GM12878 (cell line): ENCODE data around the gene SPC24. TPM values are rescaled to one million over a fixed set of nuclear protein-coding genes. Genes with fewer than 3 reads are reported as not detected.

Source experiments
- ATAC-seq: fragments of 200-7000 bp; cut with Tn5 transposase; 3 replicates; pipeline ENCODE4 v1.9.1; 2020; ENCODE audit warnings: mild to moderate bottlenecking, moderate library complexity
- BruUV-seq: library from RNA; stranded (reverse); fragments of 400-500 nt; replicated peaks from 2 replicates; lab custom pipeline; 2021; lab: Mats Ljungman, UMichigan
- CTCF ChIA-PET: fragments of 300-600 bp; sonication (Branson Sonifier 250); formaldehyde crosslinking; extraction: SDS; loops from one replicate; lab custom pipeline; 2021; ENCODE audit warnings: inconsistent platforms; lab: Yijun Ruan, JAX
- POLR2A ChIA-PET: fragments of 350-600 bp; formaldehyde crosslinking; extraction: SDS; loops from one replicate; lab custom pipeline; 2021; ENCODE audit warnings: inconsistent platforms; lab: Charles Lee
- RAD21 ChIA-PET: fragments of 300-600 bp; sonication (Branson Sonifier 250); formaldehyde crosslinking; loops from one replicate; lab custom pipeline; 2023; ENCODE audit warnings: antibody characterized with exemption; ENCODE audit not compliant: unreplicated experiment; lab: Charles Lee
- SMC1A ChIA-PET: fragments of 300-600 bp; sonication (Branson Sonifier 250); formaldehyde crosslinking; loops from one replicate; lab custom pipeline; 2023; ENCODE audit not compliant: unreplicated experiment, uncharacterized antibody; lab: Charles Lee
- DNase-seq: peaks from one replicate; pipeline ENCODE4 v3.0.0-alpha.2; 2011; ENCODE audit warnings: low read depth, low spot score
- FAIRE-seq: peaks from 3 replicates; lab custom pipeline; 2011; peaks lifted over from hg19 to GRCh38; lab: Jason Lieb, UNC
- H2AFZ ChIP-seq: 2 replicates; pipeline ENCODE4 v1.6.0; 2011; ENCODE audit warnings: low read depth, low read length, control low read depth; ENCODE audit not compliant: control insufficient read depth
- H3K27ac ChIP-seq: 2 replicates; pipeline ENCODE4 v1.5.1; 2011; ENCODE audit warnings: control low read depth; ENCODE audit not compliant: control insufficient read depth, insufficient read depth
- H3K27me3 ChIP-seq, 2 experiments: replicated peaks in 1 of 2; 2 replicates each; pipeline versions ENCODE4 v1.6.0 to v1.6.1; 2011; ENCODE audit warnings: low read length in 1 of 2; ENCODE audit not compliant: control insufficient read depth in 2 of 2, insufficient read depth in 2 of 2
- H3K36me3 ChIP-seq, 2 experiments: 2 replicates each; pipeline ENCODE4 v1.5.1; 2011; ENCODE audit warnings: low read length in 1 of 2; ENCODE audit not compliant: control insufficient read depth in 2 of 2, insufficient read depth in 2 of 2
- H3K4me1 ChIP-seq: 2 replicates; pipeline ENCODE4 v1.6.1; 2011; ENCODE audit warnings: mild to moderate bottlenecking, low read length, moderate library complexity, mixed read lengths; ENCODE audit not compliant: control insufficient read depth, insufficient read depth
- H3K4me2 ChIP-seq: 2 replicates; pipeline ENCODE4 v1.6.0; 2011; ENCODE audit warnings: control low read depth; ENCODE audit not compliant: control insufficient read depth, insufficient read depth
- H3K4me3 ChIP-seq: fragments of 200-600 bp; sonication (generic); 2 replicates; pipeline ENCODE4 v1.5.1; 2016
- H3K79me2 ChIP-seq: 2 replicates; pipeline ENCODE4 v1.6.0; 2011; ENCODE audit warnings: low read length; ENCODE audit not compliant: control insufficient read depth, insufficient read depth
- H3K9ac ChIP-seq: 2 replicates; pipeline ENCODE4 v1.8.0; 2011; ENCODE audit warnings: low read length, control low read depth, mixed read lengths; ENCODE audit not compliant: control insufficient read depth, insufficient read depth
- H3K9me3 ChIP-seq: replicated peaks from 3 replicates; pipeline ENCODE4 v1.5.1; 2011; ENCODE audit warnings: mild to moderate bottlenecking, low read length; ENCODE audit not compliant: control insufficient read depth, insufficient read depth
- H4K20me1 ChIP-seq: 2 replicates; pipeline ENCODE4 v1.6.0; 2011; ENCODE audit not compliant: control insufficient read depth, insufficient read depth
- BCL3 ChIP-seq: IDR thresholded peaks from 2 replicates; pipeline ENCODE4 v1.6.1; 2011; ENCODE audit warnings: borderline replicate concordance, low read depth, mild to moderate bottlenecking, moderate library complexity, low read length; ENCODE audit not compliant: insufficient read depth, poor library complexity, severe bottlenecking
- CHD4 ChIP-seq: fragments of 200-600 bp; sonication (generic); IDR thresholded peaks from 2 replicates; pipeline ENCODE4 v1.6.1; 2016; ENCODE audit warnings: mild to moderate bottlenecking
- FOXK2 ChIP-seq: fragments of 450-650 bp; IDR thresholded peaks from 2 replicates; pipeline ENCODE4 v1.6.1; 2017; ENCODE audit warnings: mild to moderate bottlenecking, moderate library complexity
- MYC ChIP-seq: IDR thresholded peaks from 2 replicates; pipeline ENCODE4 v1.6.1; 2011; ENCODE audit warnings: mild to moderate bottlenecking, low read length, moderate library complexity, inconsistent platforms; ENCODE audit not compliant: insufficient read depth, insufficient replicate concordance, insufficient read length, severe bottlenecking
- PBX3 ChIP-seq: IDR thresholded peaks from 2 replicates; pipeline ENCODE4 v1.6.1; 2011; ENCODE audit warnings: mild to moderate bottlenecking, low read depth, low read length, moderate library complexity; ENCODE audit not compliant: insufficient replicate concordance
- ZBTB40 ChIP-seq: fragments of 450-650 bp; IDR thresholded peaks from 2 replicates; pipeline ENCODE4 v1.6.1; 2016; ENCODE audit warnings: mild to moderate bottlenecking, moderate library complexity, borderline replicate concordance
- WGBS: methylation state at CpG from one replicate; pipeline ENCODE4 v1.1.6; 2016; ENCODE audit warnings: low lambda C conversion rate; ENCODE audit not compliant: insufficient replicate concordance, insufficient coverage; ENCODE audit errors: missing lambda C conversion rate; 5-methylcytosine and 5-hydroxymethylcytosine counted together
- in situ Hi-C: fragments of 300-500 bp; cut with MboI; formaldehyde crosslinking; loops from 9 replicates; pipeline ENCODE4 v1.14.3; 2018; ENCODE audit warnings: mixed read lengths
- intact Hi-C: fragments of 100-400 bp; cut with micrococcal nuclease; formaldehyde crosslinking; loops from one replicate; pipeline ENCODE4 v1.14.2; 2022; ENCODE audit not compliant: unreplicated experiment
- polyA plus RNA-seq, 11 experiments: library from polyadenylated mRNA; depleted of rRNA in 4 of 11; unstranded in 6 of 11; stranded (reverse) in 5 of 11; fragments of >200 nt; fragmentation: Nextera tagmentation in 4 of 11; fragmentation: Illumina TruSeq in 1 of 11; extraction: Ambion mirVana in 4 of 11; extraction: Trizol in 1 of 11; gene quantifications; 1 replicate in 1 of 11; 2 replicates in 10 of 11; pipeline versions ENCODE4 v1.2.1 to v1.2.3, GENCODE V29; 2011 to 2016; ENCODE audit warnings: inconsistent platforms in 2 of 11, missing spikeins in 2 of 11, low read depth in 1 of 11
- total RNA-seq, 4 experiments: library from RNA; depleted of rRNA in 3 of 4; stranded (reverse); fragments of >200 nt in 3 of 4; fragmentation: Illumina TruSeq in 1 of 4; extraction: Trizol in 1 of 4; gene quantifications; 2 replicates each; pipeline versions ENCODE4 v1.2.1 to v1.2.3, GENCODE V29; 2013 to 2021

Gene SPC24
- total and polyA plus RNA-seq, 10 of the 15 experiments (the other 5 are each of a cell fraction or from before 2014, with no cell fraction given): 9.4 to 72.6 (median 40.7) TPM

- TF ChIP-seq ZBTB40 (no peak), MYC (no peak)
- TF ChIP-seq, all 136 proteins: peak for 0
These were observed 46.8 kb downstream of the SPC24 start (continued) for GRCh38 chr19:11108746-11109145.

GRCh38 chr19:11106477-11106876 lies 49.1 kb downstream of the SPC24 start:
- ChIA-PET POLR2A (no interaction called here), RAD21 (no interaction called here), CTCF (no interaction called here), SMC1A (no interaction called here)
- Histone ChIP-seq H3K9ac (no peak overlapping the region), H3K27ac (no peak overlapping the region), H4K20me1 (no peaks in the 10 kb centered on the region; the same call in 1 of the 2 replicates), H3K4me1 (no peaks in the 10 kb centered on the region), H3K9me3 (no peaks in the 10 kb centered on the region), H3K79me2 (no peaks in the 10 kb centered on the region), H3K4me3 (no peak overlapping the region), H3K4me2 (no peak overlapping the region), H3K36me3 (peaks cover 38 to 43% of the 10 kb centered on the region in 2 experiments), H2AFZ (no peak overlapping the region), H3K27me3 (no peaks in the 10 kb centered on the region)
- no TSS peak for BruUV-seq
- in situ Hi-C loops: no loop called here
- intact Hi-C loops: no loop called here
- 98% methylated on average over 13 of the region's 13 CpGs for whole genome bisulfite sequencing
- no peak for DNase-seq
- ATAC-seq: no peak
- TF ChIP-seq PBX3 (no peak), FOXK2 (no peak), BCL3 (peak; percentile 65), CHD4 (no peak)
- FAIRE-seq: no peak
